Measurements from ENCODE around the gene AGBL5.
"Not testable (repeated sequence)": the region's sequence is repeated elsewhere in the genome, so short reads cannot be mapped to it uniquely, and the experiment has no call there.

The AGBL5 gene

DNA sequence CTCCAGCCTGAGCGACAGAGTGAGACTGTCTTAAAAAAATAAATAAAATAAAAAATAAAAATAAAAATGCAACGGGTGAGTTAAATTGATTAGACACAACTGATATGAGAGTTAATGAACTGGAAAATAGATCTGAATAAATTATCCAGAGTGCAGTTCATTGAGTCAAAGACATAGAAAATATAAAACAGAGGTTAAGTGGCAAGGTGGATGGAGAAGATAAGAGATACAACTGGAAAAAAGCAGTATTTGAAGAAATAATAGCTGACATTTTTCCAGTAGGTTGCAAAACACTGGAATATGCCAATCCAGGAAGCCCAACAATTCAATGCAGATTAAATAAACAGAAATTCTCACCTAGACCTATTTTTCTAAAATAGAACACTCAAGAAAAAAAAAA lies 56.8 kb downstream of the AGBL5 start:
- in situ Hi-C loops (cut with HindIII; ENCODE audit: low sequenced_read_pairs), result no loop called here

DNA sequence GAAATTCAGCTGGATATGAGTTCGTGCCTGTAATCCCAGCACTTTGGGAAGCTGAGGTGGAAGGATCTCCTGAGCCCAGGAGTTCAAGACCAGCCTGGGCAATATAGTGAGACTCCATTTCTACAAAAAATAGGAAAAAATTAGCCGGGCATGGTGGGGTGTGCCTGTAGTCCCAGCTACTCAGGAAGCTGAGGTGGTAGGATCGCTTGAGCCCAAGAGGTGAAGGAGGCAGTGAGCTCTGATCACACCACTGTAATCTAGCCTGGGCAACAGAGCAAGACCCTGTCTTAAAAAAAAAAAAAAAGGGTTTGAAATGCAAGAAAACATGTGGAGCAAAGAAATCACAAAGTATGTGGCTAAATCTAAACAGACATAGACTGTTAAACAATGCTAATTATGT lies 57.6 kb downstream of the AGBL5 start:
- in situ Hi-C loops (cut with HindIII; ENCODE audit: low sequenced_read_pairs), result no loop called here

DNA sequence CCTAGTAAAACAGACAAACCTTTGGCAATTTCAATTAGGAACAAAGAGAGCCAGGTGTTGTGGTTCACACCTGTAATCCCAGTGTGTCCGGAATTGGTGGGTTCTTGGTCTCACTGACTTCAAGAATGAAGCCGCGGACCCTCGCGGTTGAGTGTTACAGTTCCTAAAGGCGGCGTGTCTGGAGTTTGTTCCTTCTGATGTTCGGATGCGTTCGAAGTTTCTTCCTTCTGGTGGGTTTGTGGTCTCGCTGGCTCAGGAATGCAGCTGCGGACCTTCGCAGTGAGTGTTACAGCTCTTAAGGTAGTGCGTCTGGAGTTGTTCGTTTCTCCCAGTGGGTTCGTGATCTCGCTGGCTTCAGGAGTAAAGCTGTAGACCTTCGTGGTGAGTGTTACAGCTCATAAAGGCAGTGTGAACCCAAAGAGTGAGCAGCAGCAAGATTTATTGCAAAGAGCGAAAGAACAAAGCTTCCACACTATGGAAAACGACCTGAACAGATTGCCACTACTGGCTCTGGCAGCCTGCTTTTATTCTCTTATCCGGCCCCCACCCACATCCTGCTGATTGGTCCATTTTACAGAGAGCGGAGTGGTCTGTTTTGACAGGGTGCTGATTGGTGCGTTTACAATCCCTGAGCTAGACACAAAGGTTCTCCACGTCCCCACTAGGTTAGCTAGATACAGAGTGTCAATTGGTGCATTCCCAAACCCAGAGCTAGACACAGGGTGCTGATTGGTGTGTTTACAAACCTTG lies 59.3 kb downstream of the AGBL5 start:
- in situ Hi-C loops (cut with HindIII; ENCODE audit: low sequenced_read_pairs), result not testable (repeated sequence)

DNA sequence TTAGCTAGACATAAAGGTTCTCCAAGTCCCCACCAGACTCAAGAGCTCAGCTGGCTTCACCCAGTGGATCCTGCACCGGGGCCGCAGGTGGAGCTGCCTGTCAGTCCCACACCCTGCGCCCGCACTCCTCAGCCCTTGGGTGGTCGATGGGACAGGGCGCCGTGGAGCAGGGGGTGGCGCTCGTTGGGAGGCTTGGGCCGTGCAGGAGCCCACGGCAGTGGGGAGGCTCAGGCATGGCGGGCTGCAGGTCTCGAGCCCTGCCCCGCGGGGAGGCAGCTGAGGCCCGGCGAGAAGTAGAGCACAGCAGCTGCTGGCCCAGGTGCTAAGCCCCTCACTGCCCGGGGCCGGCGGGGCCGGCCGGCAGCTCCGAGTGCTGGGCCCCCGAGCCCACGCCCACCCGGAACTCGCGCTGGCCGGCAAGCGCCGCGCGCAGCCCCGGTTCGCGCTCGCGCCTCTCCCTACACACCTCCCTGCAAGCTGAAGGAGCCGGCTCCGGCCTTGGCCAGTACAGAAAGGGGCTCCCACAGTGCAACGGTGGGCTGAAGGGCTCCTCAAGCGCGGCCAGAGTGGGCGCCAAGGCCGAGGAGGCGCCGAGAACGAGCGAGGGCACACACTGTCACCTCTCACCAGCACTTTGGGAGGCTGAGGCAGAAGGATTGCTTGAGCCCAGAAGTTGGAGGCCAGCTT lies 60.1 kb downstream of the AGBL5 start:
- in situ Hi-C loops (cut with HindIII; ENCODE audit: low sequenced_read_pairs), result not testable (repeated sequence)

DNA sequence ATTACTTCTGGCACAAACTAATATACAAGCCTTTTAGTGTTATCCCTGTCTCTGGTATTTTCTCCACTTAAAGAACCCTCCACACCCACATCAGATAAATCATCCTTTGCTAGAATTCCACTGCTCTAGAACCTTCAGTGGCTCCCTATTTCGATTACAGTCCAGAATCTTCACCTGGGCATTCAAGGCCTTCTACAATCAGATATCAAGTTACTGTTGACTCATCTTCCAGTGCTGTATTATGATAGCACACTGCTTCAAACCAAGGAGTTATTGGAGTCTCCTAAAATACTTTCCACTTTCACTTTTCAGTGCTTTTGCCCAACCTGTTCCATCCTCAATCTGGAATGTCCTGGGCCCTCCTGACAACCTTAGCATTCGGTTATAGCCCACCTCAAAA lies 64.1 kb downstream of the AGBL5 start:
- in situ Hi-C loops (cut with HindIII; ENCODE audit: low sequenced_read_pairs), result no loop called here

DNA sequence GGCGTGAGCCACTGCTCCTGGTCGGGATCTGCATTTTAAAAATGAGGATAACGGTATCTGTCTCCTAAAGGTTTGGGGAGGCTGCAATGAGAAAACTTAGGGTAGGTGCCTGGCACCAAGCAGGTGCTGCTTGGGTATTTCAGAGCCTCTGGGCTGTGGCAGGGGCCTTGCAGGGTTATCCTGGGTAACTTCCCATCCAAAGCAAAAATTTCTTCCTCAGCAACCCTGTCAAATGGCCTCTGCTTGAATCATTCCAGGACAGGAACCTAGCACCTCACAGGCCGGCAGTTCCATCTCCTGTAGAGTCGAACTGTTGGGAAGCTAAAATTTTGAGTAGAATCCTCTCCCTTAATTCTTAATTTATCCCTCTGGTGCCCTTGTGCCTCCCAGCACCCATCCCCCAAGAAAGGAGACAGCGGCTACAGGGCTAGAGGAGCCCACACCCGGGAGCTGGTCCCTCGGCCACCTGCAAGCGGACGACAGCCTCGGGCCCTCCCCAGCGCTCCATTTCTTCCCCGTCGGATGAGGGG lies 66.6 kb downstream of the AGBL5 start:
- in situ Hi-C loops (cut with HindIII; ENCODE audit: low sequenced_read_pairs), result no loop called here

DNA sequence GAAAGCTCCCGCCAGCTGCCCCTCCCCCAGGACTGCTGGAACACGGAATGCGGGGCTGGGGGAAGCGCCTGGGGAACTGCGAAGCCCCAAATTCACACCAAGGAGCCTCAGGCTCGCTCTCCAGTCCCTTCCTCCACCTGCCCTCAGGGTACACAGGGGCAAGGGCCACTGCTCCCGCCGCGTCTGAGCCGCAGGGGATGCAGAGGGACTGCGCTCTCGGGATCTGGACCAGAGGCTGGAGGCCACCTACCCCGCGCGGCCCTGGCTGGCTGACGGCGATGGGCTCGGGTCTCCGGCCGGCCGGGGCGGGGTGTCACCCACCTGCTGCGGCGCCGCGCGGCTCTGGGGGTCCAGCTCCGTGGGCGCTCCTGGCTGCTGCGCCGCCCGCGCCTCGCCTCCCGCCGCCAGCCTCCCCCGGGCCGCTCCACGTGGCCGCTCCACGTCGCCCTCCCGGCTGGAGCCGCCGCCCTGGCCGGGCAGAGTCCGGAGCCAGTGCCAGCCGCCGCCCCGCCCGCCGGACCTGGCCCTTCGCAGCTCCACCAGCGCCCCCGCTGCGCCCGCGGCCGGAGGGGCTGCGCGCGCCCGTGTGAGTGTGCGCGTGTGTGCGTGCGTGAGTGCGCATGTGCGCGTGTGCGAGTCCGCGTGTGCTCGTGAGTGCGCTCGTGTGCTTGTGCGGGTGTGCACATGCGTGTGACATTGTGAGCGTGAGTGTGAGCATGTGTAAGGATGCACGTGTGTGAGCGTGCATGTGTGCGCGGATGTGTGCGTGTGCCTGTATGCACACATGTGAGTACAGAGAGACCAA lies 67.3 kb downstream of the AGBL5 start, which contains the start of gene CGREF1:
Gene CGREF1, minus strand, starts transcription at position 604 of the 805 bp plus-strand sequence. CDS start 14,762 bp downstream, outside the sequence.
- in situ Hi-C loops (cut with HindIII; ENCODE audit: low sequenced_read_pairs), result no loop called here

DNA sequence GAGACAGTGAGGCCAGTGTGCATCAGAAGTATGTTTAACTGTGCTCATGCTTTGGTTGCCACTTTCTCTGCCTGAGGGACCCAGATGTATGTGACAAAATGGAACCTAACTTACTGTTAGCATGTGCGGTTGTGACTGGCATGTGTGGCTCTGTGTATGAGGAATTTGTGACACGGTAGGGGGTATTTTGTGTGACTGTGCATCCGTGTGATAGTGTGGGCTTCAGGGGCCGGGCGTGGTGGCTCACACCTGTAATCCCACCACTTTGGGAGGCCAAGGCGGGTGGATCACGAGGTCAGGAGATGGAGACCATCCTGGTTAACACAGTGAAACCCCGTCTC lies 67.8 kb downstream of the AGBL5 start:
- in situ Hi-C loops (cut with HindIII; ENCODE audit: low sequenced_read_pairs), result not testable (repeated sequence)

All from endothelial cell of hepatic sinusoid (primary cell).